HTERT RPE-1 (cell line): ENCODE measurements around the gene MECP2.

Experiments used
- in situ Hi-C: fragments of 300-500 bp; cut with MboI; formaldehyde crosslinking; loops from 4 replicates; pipeline ENCODE4 v1.14.3; 2020; ENCODE audit warnings: low sequenced_read_pairs

The MECP2 gene

GRCh38 chrX:154116426-154117211, 19.1 kb upstream of the MECP2 start:
- in situ Hi-C loops, result no loop called here

GRCh38 chrX:154115750-154116149, 18.2 kb upstream of the MECP2 start:
- in situ Hi-C loops, result no loop called here

GRCh38 chrX:154115071-154115470, 17.6 kb upstream of the MECP2 start:
- in situ Hi-C loops, result no loop called here

- in situ Hi-C loops, result no loop called here
These were observed 17.1 kb upstream of the MECP2 start for GRCh38 chrX:154114652-154115051.

- in situ Hi-C loops, result no loop called here
These were observed 16.2 kb upstream of the MECP2 start for GRCh38 chrX:154113729-154114128.

- in situ Hi-C loops, result no loop called here
These were observed 1.0 kb upstream of the MECP2 start for GRCh38 chrX:154098551-154098950.

- in situ Hi-C loops, result no loop called here
These were observed 421 bp downstream of the MECP2 start for GRCh38 chrX:154097003-154097588.

GRCh38 chrX:154096140-154097002, 1.1 kb downstream of the MECP2 start:
- in situ Hi-C loops, result no loop called here

- in situ Hi-C loops, result no loop called here
These were observed 2.7 kb downstream of the MECP2 start for GRCh38 chrX:154094833-154095232.

- in situ Hi-C loops, result no loop called here
These were observed 3.6 kb downstream of the MECP2 start for GRCh38 chrX:154093965-154094364.

- in situ Hi-C loops, result no loop called here
These were observed 5.1 kb downstream of the MECP2 start for GRCh38 chrX:154092371-154092770.

- in situ Hi-C loops, result no loop called here
These were observed 5.8 kb downstream of the MECP2 start for GRCh38 chrX:154091678-154092077.

- in situ Hi-C loops, result no loop called here
These were observed 6.8 kb downstream of the MECP2 start for GRCh38 chrX:154090731-154091130.

- in situ Hi-C loops, result no loop called here
These were observed 12.8 kb downstream of the MECP2 start for GRCh38 chrX:154084449-154085300.

GRCh38 chrX:154083126-154083517, 14.4 kb downstream of the MECP2 start:
- in situ Hi-C loops, result no loop called here

GRCh38 chrX:154082396-154083125, 15.0 kb downstream of the MECP2 start:
- in situ Hi-C loops, result no loop called here

- in situ Hi-C loops, result no loop called here
These were observed 20.4 kb downstream of the MECP2 start for GRCh38 chrX:154077101-154077500.

- in situ Hi-C loops, result no loop called here
These were observed 23.3 kb downstream of the MECP2 start for GRCh38 chrX:154074199-154074598.

- in situ Hi-C loops, result no loop called here
These were observed 25.3 kb downstream of the MECP2 start for GRCh38 chrX:154072192-154072591.

- in situ Hi-C loops, result no loop called here
These were observed 29.0 kb downstream of the MECP2 start for GRCh38 chrX:154068560-154068959.
